ENCODE measurements around the gene AP3B1. TPM values are rescaled to one million over a fixed set of nuclear protein-coding genes. Genes with fewer than 3 reads are reported as not detected.

AP3B1 gene
- total RNA-seq, 1 donor, result 77.4 TPM

GRCh38 chr5:78151594-78152271 is 142.8 kb downstream of the AP3B1 start:
- Histone ChIP-seq H3K36me3 (ENCODE audit: insufficient read depth, low read length) (peaks cover 23% of the 10 kb centered on the region), H3K79me2 (ENCODE audit: insufficient read depth, low read length) (no peaks in the 10 kb centered on the region), H3K4me1 (ENCODE audit: insufficient read depth, low read length) (no peaks in the 10 kb centered on the region), H4K20me1 (ENCODE audit: insufficient read depth, low read length) (no peaks in the 10 kb centered on the region), H3K27ac (ENCODE audit: low read depth, low read length) (no peak overlapping the region), H2AFZ (ENCODE audit: low read length) (no peak overlapping the region), H3K27me3 (ENCODE audit: insufficient read depth, low read length) (no peaks in the 10 kb centered on the region), H3K4me3 (ENCODE audit: insufficient read depth, low read length) (no peak overlapping the region), H3K4me2 (ENCODE audit: insufficient read depth, low read length) (no peak overlapping the region), H3K9me3 (ENCODE audit: low read depth, low read length) (no peaks in the 10 kb centered on the region)
- no peak for DNase-seq (ENCODE audit: insufficient read length, low spot score, missing footprints)
- no peak for TF ChIP-seq CTCF (IDR thresholded peaks at IDR 0.05; ENCODE audit: extremely low read depth, low read depth, low read length)

GRCh38 chr5:78137290-78137689 is 157.2 kb downstream of the AP3B1 start:
- Histone ChIP-seq H3K9me3 (ENCODE audit: low read depth, low read length) (no peaks in the 10 kb centered on the region), H3K4me3 (ENCODE audit: insufficient read depth, low read length) (no peak overlapping the region), H3K4me1 (ENCODE audit: insufficient read depth, low read length) (no peaks in the 10 kb centered on the region)

GRCh38 chr5:78133423-78133822 is 161.1 kb downstream of the AP3B1 start:
- H3K27ac ChIP-seq (ENCODE audit: low read depth, low read length), result no peak overlapping the region
- H3K79me2 ChIP-seq (ENCODE audit: insufficient read depth, low read length), result no peaks in the 10 kb centered on the region
- H3K36me3 ChIP-seq (ENCODE audit: insufficient read depth, low read length), result no peaks in the 10 kb centered on the region
- peak; percentile 35 for DNase-seq (ENCODE audit: insufficient read length, low spot score, missing footprints)
- no peaks in the 10 kb centered on the region for H3K27me3 ChIP-seq (ENCODE audit: insufficient read depth, low read length)
- H3K4me3 ChIP-seq (ENCODE audit: insufficient read depth, low read length), result no peak overlapping the region
- no peak for TF ChIP-seq CTCF (IDR thresholded peaks at IDR 0.05; ENCODE audit: extremely low read depth, low read depth, low read length)
- H2AFZ ChIP-seq (ENCODE audit: low read length), result no peak overlapping the region
- no peaks in the 10 kb centered on the region for H3K9me3 ChIP-seq (ENCODE audit: low read depth, low read length)
- no peak overlapping the region for H3K4me2 ChIP-seq (ENCODE audit: insufficient read depth, low read length)
- H4K20me1 ChIP-seq (ENCODE audit: insufficient read depth, low read length), result no peaks in the 10 kb centered on the region
- H3K4me1 ChIP-seq (ENCODE audit: insufficient read depth, low read length), result no peaks in the 10 kb centered on the region

More at GRCh38 chr5:78137290-78137689, 157.2 kb downstream of the AP3B1 start:
- no peak overlapping the region for H2AFZ ChIP-seq (ENCODE audit: low read length)
- H3K36me3 ChIP-seq (ENCODE audit: insufficient read depth, low read length), result peaks cover 9% of the 10 kb centered on the region
- TF ChIP-seq CTCF (IDR thresholded peaks at IDR 0.05; ENCODE audit: extremely low read depth, low read depth, low read length), result no peak
- no peaks in the 10 kb centered on the region for H4K20me1 ChIP-seq (ENCODE audit: insufficient read depth, low read length)
- DNase-seq (ENCODE audit: insufficient read length, low spot score, missing footprints), result peak; percentile 22
- H3K4me2 ChIP-seq (ENCODE audit: insufficient read depth, low read length), result no peak overlapping the region
- no peak overlapping the region for H3K27ac ChIP-seq (ENCODE audit: low read depth, low read length)
- no peaks in the 10 kb centered on the region for H3K79me2 ChIP-seq (ENCODE audit: insufficient read depth, low read length)
- no peaks in the 10 kb centered on the region for H3K27me3 ChIP-seq (ENCODE audit: insufficient read depth, low read length)

- H3K27me3 ChIP-seq (ENCODE audit: insufficient read depth, low read length), result no peaks in the 10 kb centered on the region
- no peak overlapping the region for H3K4me3 ChIP-seq (ENCODE audit: insufficient read depth, low read length)
- no peak overlapping the region for H3K27ac ChIP-seq (ENCODE audit: low read depth, low read length)
- no peak overlapping the region for H3K4me2 ChIP-seq (ENCODE audit: insufficient read depth, low read length)
- no peaks in the 10 kb centered on the region for H3K9me3 ChIP-seq (ENCODE audit: low read depth, low read length)
- no peaks in the 10 kb centered on the region for H4K20me1 ChIP-seq (ENCODE audit: insufficient read depth, low read length)
- no peaks in the 10 kb centered on the region for H3K79me2 ChIP-seq (ENCODE audit: insufficient read depth, low read length)
- no peak for TF ChIP-seq CTCF (IDR thresholded peaks at IDR 0.05; ENCODE audit: extremely low read depth, low read depth, low read length)
- H2AFZ ChIP-seq (ENCODE audit: low read length), result no peak overlapping the region
- no peaks in the 10 kb centered on the region for H3K36me3 ChIP-seq (ENCODE audit: insufficient read depth, low read length)
- DNase-seq (ENCODE audit: insufficient read length, low spot score, missing footprints), result no peak
- no peaks in the 10 kb centered on the region for H3K4me1 ChIP-seq (ENCODE audit: insufficient read depth, low read length)
Observed at GRCh38 chr5:78132507-78132906, 162.0 kb downstream of the AP3B1 start.

All from osteoblast (primary cell).